SHP77 (cell line): Measurements from ENCODE around the gene HOXC12.

Experiments
- DNase-seq, 2 experiments: peaks; one replicate each; lab custom pipeline; 2025; lab: John Stamatoyannopoulos, UW

Gene HOXC12

GRCh38 chr12:53984901-53985691 lies 30.4 kb downstream of the HOXC12 start, which contains the start of gene HOXC10:
TSS of gene HOXC10 (plus strand) at chr12:53985146. CDS start at chr12:53985260, 114 bp downstream.
- DNase-seq = peak; percentile 83 to 91

- DNase-seq = no peak
Observed at GRCh38 chr12:53985692-53985993, 30.9 kb downstream of the HOXC12 start.

DNA sequence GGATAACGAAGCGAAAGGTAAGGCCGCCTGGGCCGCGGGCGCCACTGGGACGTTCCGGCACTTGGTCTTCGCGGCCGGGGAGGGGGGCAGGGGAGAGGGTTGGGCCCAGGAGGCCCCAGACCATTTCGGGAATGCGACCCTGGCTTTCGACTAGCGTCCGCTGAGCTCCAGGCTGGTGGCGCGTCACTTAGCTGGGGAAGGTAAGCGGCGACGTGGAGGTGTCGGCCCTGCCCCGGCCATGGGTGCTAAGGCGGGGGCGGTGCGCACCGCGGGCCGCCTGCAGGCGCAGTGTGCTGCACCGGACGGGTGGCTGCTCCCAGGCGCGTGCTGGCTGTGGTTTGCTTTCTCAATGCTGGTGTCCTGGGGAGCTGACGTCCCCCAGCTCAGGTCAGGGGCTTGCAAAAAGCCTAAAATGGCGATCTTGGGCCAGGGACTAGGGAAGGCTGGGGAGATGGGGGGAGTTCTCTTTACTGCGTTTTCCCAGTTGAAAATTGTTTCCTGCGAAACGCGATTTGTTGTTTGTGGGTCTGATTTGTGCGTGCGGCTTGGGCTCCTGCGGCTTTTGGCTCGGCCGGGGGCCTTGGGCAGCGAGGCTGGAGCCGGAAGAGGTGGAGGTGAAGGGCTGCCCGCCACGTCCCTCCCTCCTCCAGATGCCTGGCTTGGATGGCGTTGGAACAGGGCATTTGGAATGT lies 31.4 kb downstream of the HOXC12 start:
- DNase-seq = no peak

- no peak for DNase-seq
Observed at GRCh38 chr12:53986686-53987483, 32.2 kb downstream of the HOXC12 start.

- DNase-seq = no peak
Observed at GRCh38 chr12:53987787-53988230, 33.1 kb downstream of the HOXC12 start.

GRCh38 chr12:53988541-53989226 lies 34.0 kb downstream of the HOXC12 start:
- no peak for DNase-seq

DNA sequence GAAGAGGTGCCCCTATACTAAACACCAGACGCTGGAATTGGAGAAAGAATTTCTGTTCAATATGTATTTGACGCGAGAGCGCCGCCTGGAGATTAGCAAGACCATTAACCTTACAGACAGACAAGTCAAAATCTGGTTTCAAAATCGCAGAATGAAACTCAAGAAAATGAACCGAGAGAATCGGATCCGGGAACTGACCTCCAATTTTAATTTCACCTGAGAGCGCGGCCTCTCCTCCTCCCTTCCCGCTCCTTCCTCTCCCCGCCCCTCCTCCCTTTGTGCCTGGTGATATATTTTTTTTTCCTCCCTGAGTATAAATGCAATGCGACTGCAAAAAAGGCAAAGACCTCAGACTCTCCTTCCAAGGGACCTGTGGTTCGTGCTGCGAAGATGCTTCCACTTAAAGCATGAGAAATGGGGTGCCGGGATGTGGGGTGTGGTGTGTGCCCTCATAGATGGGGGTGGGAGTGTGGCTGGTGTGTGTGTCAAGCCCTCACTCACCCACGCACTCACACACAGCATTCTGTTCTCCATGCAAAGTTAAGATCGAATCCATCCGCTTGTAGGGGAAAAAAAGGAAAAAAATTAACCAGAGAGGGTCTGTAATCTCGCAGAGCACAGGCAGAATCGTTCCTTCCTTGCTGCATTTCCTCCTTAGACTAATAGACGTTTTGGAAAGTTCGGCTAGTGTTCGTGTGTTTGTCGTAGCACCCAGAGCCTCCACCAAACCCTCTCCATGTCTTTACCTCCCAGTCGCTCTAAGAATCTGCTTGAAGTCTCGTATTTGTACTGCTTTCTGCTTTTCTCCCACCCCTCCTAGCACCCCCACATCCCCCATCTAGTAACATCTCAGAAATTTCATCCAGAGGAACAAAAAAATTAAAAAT lies 34.8 kb downstream of the HOXC12 start:
- peak in 1 of 2 experiments; percentile 48 for DNase-seq

- no peak for DNase-seq
Observed at GRCh38 chr12:53990311-53991076, 35.8 kb downstream of the HOXC12 start.

GRCh38 chr12:53991077-53991460 lies 36.4 kb downstream of the HOXC12 start:
- DNase-seq = no peak

GRCh38 chr12:53992377-53992889 lies 37.7 kb downstream of the HOXC12 start:
- DNase-seq = no peak

DNA sequence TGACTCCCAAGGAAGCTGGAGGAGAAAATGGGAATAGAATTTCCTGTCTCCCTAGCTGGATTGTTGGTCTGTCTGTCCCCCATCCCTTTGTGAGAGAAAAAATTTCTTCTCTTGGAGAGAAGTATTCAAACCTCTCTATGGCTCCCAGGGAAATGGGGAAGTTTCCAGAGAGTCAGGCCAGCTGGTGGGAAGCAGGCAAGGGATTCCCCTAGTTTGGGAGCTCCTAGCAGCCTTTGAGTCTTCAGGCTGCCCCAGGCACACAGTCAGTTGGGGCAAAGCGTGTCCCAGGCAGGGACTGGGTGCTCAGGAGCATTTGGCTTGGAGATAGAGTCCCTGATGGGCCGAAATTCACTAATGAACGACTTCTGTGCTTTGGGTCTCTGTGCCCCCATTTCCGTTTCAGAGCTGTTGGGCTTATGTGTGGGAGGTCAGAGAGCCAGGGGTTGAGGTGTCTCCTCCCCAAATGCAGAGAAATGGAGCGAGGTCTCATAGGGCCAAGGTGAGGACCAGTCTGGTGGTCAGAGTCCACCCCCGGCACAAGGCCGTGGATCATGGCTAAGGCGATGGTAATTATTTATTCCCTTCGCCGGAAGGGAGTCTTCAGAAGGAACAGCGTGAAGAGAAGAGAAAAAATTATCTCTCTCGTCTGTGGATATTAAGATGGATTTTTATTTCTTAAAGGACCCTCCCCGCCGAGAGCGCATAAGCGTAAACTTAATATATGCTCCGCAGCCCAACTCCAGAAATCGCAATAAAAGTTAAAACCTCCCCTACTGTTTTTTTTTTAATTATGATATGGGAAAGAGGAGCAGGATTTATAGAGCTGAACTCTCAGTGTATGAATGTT lies 38.7 kb downstream of the HOXC12 start:
- no peak for DNase-seq

GRCh38 chr12:53994009-53994263 lies 39.2 kb downstream of the HOXC12 start:
- no peak for DNase-seq

- no peak for DNase-seq
Observed at GRCh38 chr12:53994264-53995001, 39.7 kb downstream of the HOXC12 start.

DNA sequence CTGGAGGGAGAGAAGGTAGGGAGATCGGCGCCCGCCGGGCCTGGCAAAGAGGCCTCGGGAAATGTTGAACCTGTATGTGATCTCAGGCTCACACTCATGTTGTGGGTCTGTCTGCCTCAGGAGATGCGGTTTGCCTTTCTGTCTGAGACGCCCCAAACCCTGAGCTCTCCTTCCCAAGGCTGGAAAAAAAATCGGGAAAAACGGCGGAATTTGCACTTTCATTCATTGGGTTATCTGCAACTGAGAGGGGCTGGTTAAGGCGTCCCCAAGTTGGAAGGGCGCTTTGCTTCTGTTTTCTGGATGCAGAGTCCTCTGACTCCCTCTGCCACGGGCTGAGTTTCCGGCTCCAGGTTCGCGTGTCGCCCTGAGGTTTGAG lies 40.3 kb downstream of the HOXC12 start:
- DNase-seq = no peak

DNA sequence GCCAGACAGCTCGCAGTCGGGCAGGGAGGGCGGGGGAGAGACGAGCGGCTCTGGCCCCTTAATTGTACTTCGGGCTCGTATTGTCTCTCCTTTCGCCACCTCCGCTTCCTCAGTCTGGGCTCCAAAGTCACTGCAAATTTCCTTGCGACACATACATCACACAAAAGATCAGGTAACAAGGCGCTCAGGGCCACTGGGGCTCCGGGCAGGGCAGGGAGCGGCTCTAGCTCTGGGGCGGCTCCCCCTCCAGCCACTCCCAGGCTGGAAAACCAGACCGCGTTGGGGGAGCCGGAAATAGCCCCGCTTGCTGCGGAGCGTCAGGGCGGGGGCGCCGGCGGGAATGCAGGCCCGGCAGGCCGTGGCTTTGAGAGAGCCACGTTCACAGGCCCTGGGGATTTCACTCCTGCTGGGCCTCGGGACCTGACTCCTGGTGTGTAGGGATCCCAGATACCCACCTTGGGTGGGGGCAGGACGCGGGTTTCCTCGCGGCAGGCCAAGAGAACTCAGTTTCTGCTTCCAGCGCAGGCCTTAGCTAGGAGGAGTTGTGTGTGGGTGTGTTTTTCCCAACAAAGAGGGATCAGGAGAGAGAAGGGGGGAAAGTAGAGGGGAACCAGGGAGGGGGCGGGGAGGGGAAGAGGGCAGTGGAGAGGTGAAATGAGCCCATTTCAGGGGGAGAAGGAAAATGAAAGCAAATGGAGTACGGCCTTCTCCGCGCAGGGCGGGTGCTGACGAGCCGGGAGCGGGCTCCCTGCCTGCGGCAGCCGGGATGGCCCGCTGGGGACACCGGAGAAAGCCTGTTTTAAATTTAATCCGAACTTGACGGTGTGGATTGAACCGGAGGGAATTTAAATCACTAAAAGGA lies 40.9 kb downstream of the HOXC12 start:
- no peak for DNase-seq

- DNase-seq = no peak
Observed at GRCh38 chr12:53996240-53997203, 41.8 kb downstream of the HOXC12 start.
